Breast epithelium (tissue), 3 donors: Measurements from ENCODE around the gene NCAPG2.

Source experiments
- CTCF ChIP-seq, 3 donors: fragments of 450-650 bp; IDR thresholded peaks; one replicate each; pipeline ENCODE4 v1.5.1; 2016 to 2017; ENCODE audit warnings: antibody characterized with exemption in 3 of 3, mild to moderate bottlenecking in 3 of 3, moderate library complexity in 3 of 3
- POLR2AphosphoS5 ChIP-seq, 3 donors: sonication (generic); formaldehyde crosslinking; IDR thresholded peaks; one replicate each; pipeline ENCODE4 v1.6.1; 2017; ENCODE audit warnings: antibody characterized with exemption in 3 of 3

DNA sequence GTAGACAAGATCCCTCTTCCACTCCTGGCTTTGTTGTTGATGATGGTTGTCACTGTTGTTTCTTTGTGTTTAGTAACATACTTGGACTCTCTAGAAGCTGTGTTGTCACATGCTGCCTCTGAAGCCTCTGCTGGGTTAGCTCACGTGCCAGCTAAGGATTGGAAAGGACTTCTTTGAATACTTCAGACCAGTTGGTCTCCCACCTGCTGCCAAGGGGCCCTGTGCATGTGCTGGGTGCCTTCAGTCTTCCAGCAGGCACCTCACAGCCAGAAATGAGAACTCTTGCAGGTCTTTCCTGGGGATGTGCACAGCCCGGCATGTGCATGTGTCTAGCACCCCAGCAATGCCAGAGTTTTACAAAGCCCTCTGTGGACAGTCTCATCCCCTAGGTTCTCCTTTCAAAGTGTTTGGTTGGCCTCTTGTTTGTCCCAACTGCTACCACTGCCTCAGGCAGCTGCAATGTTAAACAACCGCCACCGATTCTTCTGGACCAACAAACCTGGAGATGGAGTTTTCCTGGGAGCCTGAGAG, 21.7 kb upstream of the NCAPG2 start:
- TF ChIP-seq CTCF (IDR thresholded peaks at IDR 0.05) = no peak
- no peak for TF ChIP-seq POLR2AphosphoS5 (IDR thresholded peaks at IDR 0.05)
